ENCODE results near the gene POLR2H. TPM values are rescaled to one million over a fixed set of nuclear protein-coding genes. Genes with fewer than 3 reads are reported as not detected.

Gene POLR2H
- total RNA-seq, 1 experiment from 2014 or later: 156 TPM

GRCh38 chr3:184366619-184367289, 5.2 kb downstream of the POLR2H start:
- no peak for ATAC-seq
- in situ Hi-C loops (cut with HindIII; ENCODE audit: low pct_unique_long_range_greater_than_20kb, low sequenced_read_pairs): no loop called here
- Histone ChIP-seq H3K36me3 (ENCODE audit: control insufficient read depth, insufficient read depth, low read length) (peaks cover 19% of the 10 kb centered on the region), H3K27ac (ENCODE audit: low read length) (no peak overlapping the region), H3K4me1 (ENCODE audit: control insufficient read depth, insufficient read depth, low read length) (peaks cover 15% of the 10 kb centered on the region), H3K9me3 (ENCODE audit: control insufficient read depth, insufficient read depth, low read depth, low read length) (no peaks in the 10 kb centered on the region), H3K4me3 (ENCODE audit: low read depth in 2 of 2, low read length in 2 of 2) (no peak overlapping the region), H3K27me3 (ENCODE audit: control insufficient read depth, insufficient read depth, low read length) (no peaks in the 10 kb centered on the region)
- TF ChIP-seq REST (IDR thresholded peaks at IDR 0.05; ENCODE audit: insufficient read depth in 1 of 2, low read depth in 2 of 2, low read length in 1 of 2) (no peak), TCF7L2 (IDR thresholded peaks at IDR 0.05; ENCODE audit: low read depth, low read length) (no peak), SIN3A (IDR thresholded peaks at IDR 0.05; ENCODE audit: borderline replicate concordance, insufficient read depth, low read depth, low read length) (no peak), POLR2AphosphoS5 (IDR thresholded peaks at IDR 0.05; ENCODE audit: low read depth, low read length) (no peak), CTCF (IDR thresholded peaks at IDR 0.05) (no peak)
- POLR2A ChIA-PET: no interaction called here
- TSS peak; percentile 45 for BruUV-seq (replicated peaks)
- intact Hi-C loops (cut with micrococcal nuclease; ENCODE audit: unreplicated experiment): no loop called here
- CTCF ChIA-PET: no interaction called here
- no peak for DNase-seq (ENCODE audit: low read depth, low spot score)

- intact Hi-C loops (cut with micrococcal nuclease; ENCODE audit: unreplicated experiment) (no loop called here), in situ Hi-C loops (cut with HindIII; ENCODE audit: low pct_unique_long_range_greater_than_20kb, low sequenced_read_pairs) (no loop called here)
- H3K36me3 ChIP-seq (ENCODE audit: control insufficient read depth, insufficient read depth, low read length): peaks cover 19% of the 10 kb centered on the region
- DNase-seq (ENCODE audit: low read depth, low spot score): no peak
- no peak for ATAC-seq
- peaks cover 18% of the 10 kb centered on the region for H3K4me1 ChIP-seq (ENCODE audit: control insufficient read depth, insufficient read depth, low read length)
- H3K4me3 ChIP-seq (ENCODE audit: low read depth in 2 of 2, low read length in 2 of 2): no peak overlapping the region
- ChIA-PET CTCF (no interaction called here), POLR2A (interaction anchor here (0.6 kb wide), 1 partner anchor 217 kb away, joined by 5 read pairs; no protein-coding TSS in a partner anchor)
- H3K27me3 ChIP-seq (ENCODE audit: control insufficient read depth, insufficient read depth, low read length): no peaks in the 10 kb centered on the region
- no peaks in the 10 kb centered on the region for H3K9me3 ChIP-seq (ENCODE audit: control insufficient read depth, insufficient read depth, low read depth, low read length)
- no TSS peak for BruUV-seq (replicated peaks)
- H3K27ac ChIP-seq (ENCODE audit: low read length): no peak overlapping the region
- TF ChIP-seq SIN3A (IDR thresholded peaks at IDR 0.05; ENCODE audit: borderline replicate concordance, insufficient read depth, low read depth, low read length): no peak
- TF ChIP-seq TCF7L2 (IDR thresholded peaks at IDR 0.05; ENCODE audit: low read depth, low read length): no peak
- no peak for TF ChIP-seq CTCF (IDR thresholded peaks at IDR 0.05)
- TF ChIP-seq REST (IDR thresholded peaks at IDR 0.05; ENCODE audit: insufficient read depth in 1 of 2, low read depth in 2 of 2, low read length in 1 of 2): no peak
- no peak for TF ChIP-seq POLR2AphosphoS5 (IDR thresholded peaks at IDR 0.05; ENCODE audit: low read depth, low read length)
These were observed 6.6 kb downstream of the POLR2H start for GRCh38 chr3:184368116-184368515.

Measured in Panc1 (cell line).